Nephron progenitor cell (in vitro differentiated cells): ENCODE results near the gene OR2M2.

Source experiments
- DNase-seq: peaks from one replicate; pipeline ENCODE4 v3.0.0; 2021
- H3K27ac Mint-ChIP-seq: 2 replicates; pipeline ENCODE4 v1.8.0; 2021; ENCODE audit warnings: mild to moderate bottlenecking, moderate library complexity, mixed read lengths
- H3K27me3 Mint-ChIP-seq: 2 replicates; pipeline ENCODE4 v1.8.0; 2021; ENCODE audit warnings: mild to moderate bottlenecking, low read depth, mixed read lengths; ENCODE audit not compliant: poor library complexity
- H3K36me3 Mint-ChIP-seq: 2 replicates; pipeline ENCODE4 v1.8.0; 2021; ENCODE audit warnings: low read depth, mixed read lengths
- H3K4me1 Mint-ChIP-seq: 2 replicates; pipeline ENCODE4 v1.8.0; 2021; ENCODE audit warnings: mixed read lengths
- H3K4me3 Mint-ChIP-seq: 2 replicates; pipeline ENCODE4 v1.8.0; 2021; ENCODE audit warnings: mild to moderate bottlenecking, moderate library complexity, mixed read lengths
- H3K9me3 Mint-ChIP-seq: 2 replicates; pipeline ENCODE4 v1.8.0; 2021; ENCODE audit warnings: mild to moderate bottlenecking, moderate library complexity, mixed read lengths
- TF ChIP-seq, protein P1 (sequence below): fragments of 200-600 bp; sonication (generic); IDR thresholded peaks from 2 replicates; pipeline ENCODE4 v1.5.0; 2021; ENCODE audit warnings: antibody characterized with exemption

OR2M2 gene

DNA sequence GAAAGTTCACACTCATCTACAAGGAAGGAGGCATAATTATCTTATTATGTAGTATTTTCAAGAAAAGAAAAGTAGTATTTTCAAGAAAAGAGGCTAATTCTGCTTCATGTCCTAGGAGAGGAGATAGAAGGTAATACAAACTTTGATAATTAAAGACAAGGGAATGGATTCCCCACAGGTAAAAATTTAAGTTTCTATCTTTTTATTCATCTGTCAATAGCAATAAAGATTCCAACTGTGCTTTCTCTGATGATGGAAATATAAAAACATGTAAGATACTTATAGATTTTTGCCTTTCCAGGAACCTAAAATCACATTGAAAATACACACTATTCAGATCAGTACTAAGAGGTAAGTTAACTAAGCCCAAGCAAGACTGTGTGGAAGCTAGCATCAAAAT, at the start of gene OR2M2:
Gene OR2M2 (plus strand): TSS at position 301 of the 400 bp plus-strand sequence. CDS start 5,165 bp downstream, outside the sequence.
- Mint-ChIP-seq H3K4me3 (no peak within 1 kb of the TSS), H3K4me1 (no peaks in the 10 kb centered on the region), H3K27me3 (no peaks in the 10 kb centered on the region), H3K27ac (no peak within 1 kb of the TSS), H3K36me3 (no peaks in the 10 kb centered on the region), H3K9me3 (peaks cover 53% of the 10 kb centered on the region)
- TF ChIP-seq, protein P1, sequence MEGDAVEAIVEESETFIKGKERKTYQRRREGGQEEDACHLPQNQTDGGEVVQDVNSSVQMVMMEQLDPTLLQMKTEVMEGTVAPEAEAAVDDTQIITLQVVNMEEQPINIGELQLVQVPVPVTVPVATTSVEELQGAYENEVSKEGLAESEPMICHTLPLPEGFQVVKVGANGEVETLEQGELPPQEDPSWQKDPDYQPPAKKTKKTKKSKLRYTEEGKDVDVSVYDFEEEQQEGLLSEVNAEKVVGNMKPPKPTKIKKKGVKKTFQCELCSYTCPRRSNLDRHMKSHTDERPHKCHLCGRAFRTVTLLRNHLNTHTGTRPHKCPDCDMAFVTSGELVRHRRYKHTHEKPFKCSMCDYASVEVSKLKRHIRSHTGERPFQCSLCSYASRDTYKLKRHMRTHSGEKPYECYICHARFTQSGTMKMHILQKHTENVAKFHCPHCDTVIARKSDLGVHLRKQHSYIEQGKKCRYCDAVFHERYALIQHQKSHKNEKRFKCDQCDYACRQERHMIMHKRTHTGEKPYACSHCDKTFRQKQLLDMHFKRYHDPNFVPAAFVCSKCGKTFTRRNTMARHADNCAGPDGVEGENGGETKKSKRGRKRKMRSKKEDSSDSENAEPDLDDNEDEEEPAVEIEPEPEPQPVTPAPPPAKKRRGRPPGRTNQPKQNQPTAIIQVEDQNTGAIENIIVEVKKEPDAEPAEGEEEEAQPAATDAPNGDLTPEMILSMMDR, result no peak
- no peak for DNase-seq

- TF ChIP-seq, protein P1, result no peak
- no peaks in the 10 kb centered on the region for H3K36me3 Mint-ChIP-seq
- H3K4me1 Mint-ChIP-seq, result no peaks in the 10 kb centered on the region
- no peak for DNase-seq
- H3K27ac Mint-ChIP-seq, result no peak overlapping the region
- H3K9me3 Mint-ChIP-seq, result peaks cover 93% of the 10 kb centered on the region
- no peak overlapping the region for H3K4me3 Mint-ChIP-seq
- no peaks in the 10 kb centered on the region for H3K27me3 Mint-ChIP-seq
These were observed 47.0 kb upstream of the OR2M2 start for GRCh38 chr1:248127653-248128052.

- TF ChIP-seq, protein P1, result no peak
- Mint-ChIP-seq H3K4me1 (no peaks in the 10 kb centered on the region), H3K27ac (no peak overlapping the region), H3K4me3 (no peak overlapping the region), H3K36me3 (no peaks in the 10 kb centered on the region), H3K27me3 (no peaks in the 10 kb centered on the region), H3K9me3 (peaks cover 83% of the 10 kb centered on the region)
- no peak for DNase-seq
These were observed 37.8 kb upstream of the OR2M2 start for GRCh38 chr1:248136811-248137210.

- Mint-ChIP-seq H3K4me3 (no peak overlapping the region), H3K27ac (no peak overlapping the region), H3K27me3 (no peaks in the 10 kb centered on the region), H3K9me3 (peaks cover 82% of the 10 kb centered on the region), H3K36me3 (no peaks in the 10 kb centered on the region), H3K4me1 (no peaks in the 10 kb centered on the region)
- TF ChIP-seq, protein P1, result no peak
- DNase-seq, result no peak
These were observed 33.8 kb upstream of the OR2M2 start for GRCh38 chr1:248140846-248141245.

DNA sequence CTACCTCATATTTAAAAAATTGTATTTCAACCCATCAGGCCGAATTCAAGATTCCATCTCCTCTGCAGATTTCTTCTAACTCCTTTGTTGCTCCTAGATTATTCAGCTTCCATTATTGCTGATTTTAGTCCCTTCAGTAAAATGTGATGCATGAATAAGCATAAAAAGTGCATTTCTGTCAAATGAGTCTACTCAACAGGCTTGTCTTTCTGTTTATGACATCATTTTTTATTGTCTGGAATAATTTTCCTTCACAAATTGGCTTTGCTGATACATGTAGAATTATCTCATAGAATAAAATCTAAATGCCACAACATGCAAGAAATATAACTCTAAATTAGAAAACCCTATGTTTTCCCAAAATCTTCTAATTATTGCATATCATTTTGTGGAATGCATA, 31.3 kb upstream of the OR2M2 start:
- Mint-ChIP-seq H3K27me3 (no peaks in the 10 kb centered on the region), H3K4me3 (no peak overlapping the region), H3K4me1 (no peaks in the 10 kb centered on the region), H3K36me3 (no peaks in the 10 kb centered on the region), H3K9me3 (peaks cover 85% of the 10 kb centered on the region), H3K27ac (no peak overlapping the region)
- DNase-seq, result no peak
- TF ChIP-seq, protein P1, result no peak

DNA sequence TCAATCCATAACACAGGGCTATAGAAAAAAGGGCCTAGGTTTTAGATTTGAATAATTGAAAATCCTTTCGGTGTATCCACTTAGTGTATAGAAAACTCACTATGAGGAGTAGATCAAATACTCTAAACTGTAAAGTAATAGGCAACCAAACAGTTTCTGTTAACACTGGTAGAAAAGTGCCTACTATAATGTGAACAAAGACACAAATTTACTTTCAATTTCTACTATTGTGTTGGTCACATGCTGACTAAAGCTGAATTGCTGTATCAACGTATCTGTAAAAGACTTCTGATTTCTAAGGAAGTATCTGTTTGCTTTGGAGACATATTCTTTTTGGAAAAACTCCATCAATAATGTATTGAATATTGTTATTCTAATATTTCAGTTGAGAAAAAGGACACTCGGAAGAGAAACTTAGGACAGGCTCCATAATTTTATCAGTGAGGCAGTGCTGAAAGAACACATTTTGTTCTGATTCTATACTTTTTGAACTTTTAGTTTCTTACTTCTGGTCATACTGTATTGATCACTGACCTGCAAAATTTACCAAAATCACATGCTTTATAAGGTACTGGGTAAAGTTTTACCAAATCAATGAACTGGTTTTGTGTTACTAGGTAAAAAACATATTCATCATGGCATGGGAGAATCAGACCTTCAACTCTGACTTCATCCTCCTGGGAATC, 30.0 kb upstream of the OR2M2 start, which contains the start of gene OR2M5:
Gene OR2M5 (plus strand): TSS at position 636 of the 686 bp plus-strand sequence. CDS start 0 bp downstream, at position 636.
- Mint-ChIP-seq H3K27ac (no peak within 1 kb of the TSS), H3K36me3 (no peaks in the 10 kb centered on the region), H3K27me3 (no peaks in the 10 kb centered on the region), H3K4me1 (no peaks in the 10 kb centered on the region), H3K4me3 (no peak within 1 kb of the TSS), H3K9me3 (peaks cover 89% of the 10 kb centered on the region)
- TF ChIP-seq, protein P1, result no peak
- DNase-seq, result no peak
